SK-N-SH (cell line): ENCODE measurements around the gene NUTF2.

Experiments used
- POLR2AphosphoS5 ChIP-seq: IDR thresholded peaks from 2 replicates; pipeline ENCODE4 v1.6.1; 2012; ENCODE audit warnings: low read depth, low read length
- RAD21 ChIP-seq: IDR thresholded peaks from 2 replicates; pipeline ENCODE4 v1.6.1; 2012; ENCODE audit warnings: mild to moderate bottlenecking, low read length
- TAF1 ChIP-seq: IDR thresholded peaks from 2 replicates; pipeline ENCODE4 v1.6.1; 2012; ENCODE audit warnings: low read depth, mild to moderate bottlenecking, low read length, moderate library complexity, borderline replicate concordance
- TF ChIP-seq, protein P1 (sequence below): fragments of 200-600 bp; sonication (generic); IDR thresholded peaks from 2 replicates; pipeline ENCODE4 v1.6.1; 2017; ENCODE audit warnings: antibody characterized with exemption, mild to moderate bottlenecking, moderate library complexity
- TF ChIP-seq, protein P2 (sequence below): IDR thresholded peaks from 2 replicates; pipeline ENCODE4 v1.6.1; 2012; ENCODE audit warnings: mild to moderate bottlenecking, low read depth, low read length, moderate library complexity

DNA sequence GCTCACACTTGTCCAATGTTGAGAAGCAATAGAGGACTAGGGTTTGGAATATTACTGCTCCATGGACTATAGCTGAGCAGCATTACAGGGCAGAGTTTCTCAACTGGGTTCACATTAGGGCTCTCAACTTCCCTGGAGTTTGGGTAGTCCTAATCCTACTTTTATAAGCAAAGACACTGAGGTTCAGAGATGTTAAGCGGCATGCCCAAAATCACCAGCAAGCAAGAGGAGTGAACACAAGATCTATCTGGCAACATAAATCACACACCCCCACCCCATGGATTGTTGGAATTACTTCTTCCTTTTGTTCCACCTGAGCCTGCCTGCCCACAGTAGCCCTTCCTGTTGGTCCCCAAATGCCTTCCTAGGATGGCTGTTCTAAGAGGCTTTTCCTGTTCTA, 34.8 kb upstream of the NUTF2 start:
- TF ChIP-seq, protein P1, sequence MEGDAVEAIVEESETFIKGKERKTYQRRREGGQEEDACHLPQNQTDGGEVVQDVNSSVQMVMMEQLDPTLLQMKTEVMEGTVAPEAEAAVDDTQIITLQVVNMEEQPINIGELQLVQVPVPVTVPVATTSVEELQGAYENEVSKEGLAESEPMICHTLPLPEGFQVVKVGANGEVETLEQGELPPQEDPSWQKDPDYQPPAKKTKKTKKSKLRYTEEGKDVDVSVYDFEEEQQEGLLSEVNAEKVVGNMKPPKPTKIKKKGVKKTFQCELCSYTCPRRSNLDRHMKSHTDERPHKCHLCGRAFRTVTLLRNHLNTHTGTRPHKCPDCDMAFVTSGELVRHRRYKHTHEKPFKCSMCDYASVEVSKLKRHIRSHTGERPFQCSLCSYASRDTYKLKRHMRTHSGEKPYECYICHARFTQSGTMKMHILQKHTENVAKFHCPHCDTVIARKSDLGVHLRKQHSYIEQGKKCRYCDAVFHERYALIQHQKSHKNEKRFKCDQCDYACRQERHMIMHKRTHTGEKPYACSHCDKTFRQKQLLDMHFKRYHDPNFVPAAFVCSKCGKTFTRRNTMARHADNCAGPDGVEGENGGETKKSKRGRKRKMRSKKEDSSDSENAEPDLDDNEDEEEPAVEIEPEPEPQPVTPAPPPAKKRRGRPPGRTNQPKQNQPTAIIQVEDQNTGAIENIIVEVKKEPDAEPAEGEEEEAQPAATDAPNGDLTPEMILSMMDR = no peak
- TF ChIP-seq RAD21 = no peak
- no peak for TF ChIP-seq TAF1
- TF ChIP-seq, protein P2, sequence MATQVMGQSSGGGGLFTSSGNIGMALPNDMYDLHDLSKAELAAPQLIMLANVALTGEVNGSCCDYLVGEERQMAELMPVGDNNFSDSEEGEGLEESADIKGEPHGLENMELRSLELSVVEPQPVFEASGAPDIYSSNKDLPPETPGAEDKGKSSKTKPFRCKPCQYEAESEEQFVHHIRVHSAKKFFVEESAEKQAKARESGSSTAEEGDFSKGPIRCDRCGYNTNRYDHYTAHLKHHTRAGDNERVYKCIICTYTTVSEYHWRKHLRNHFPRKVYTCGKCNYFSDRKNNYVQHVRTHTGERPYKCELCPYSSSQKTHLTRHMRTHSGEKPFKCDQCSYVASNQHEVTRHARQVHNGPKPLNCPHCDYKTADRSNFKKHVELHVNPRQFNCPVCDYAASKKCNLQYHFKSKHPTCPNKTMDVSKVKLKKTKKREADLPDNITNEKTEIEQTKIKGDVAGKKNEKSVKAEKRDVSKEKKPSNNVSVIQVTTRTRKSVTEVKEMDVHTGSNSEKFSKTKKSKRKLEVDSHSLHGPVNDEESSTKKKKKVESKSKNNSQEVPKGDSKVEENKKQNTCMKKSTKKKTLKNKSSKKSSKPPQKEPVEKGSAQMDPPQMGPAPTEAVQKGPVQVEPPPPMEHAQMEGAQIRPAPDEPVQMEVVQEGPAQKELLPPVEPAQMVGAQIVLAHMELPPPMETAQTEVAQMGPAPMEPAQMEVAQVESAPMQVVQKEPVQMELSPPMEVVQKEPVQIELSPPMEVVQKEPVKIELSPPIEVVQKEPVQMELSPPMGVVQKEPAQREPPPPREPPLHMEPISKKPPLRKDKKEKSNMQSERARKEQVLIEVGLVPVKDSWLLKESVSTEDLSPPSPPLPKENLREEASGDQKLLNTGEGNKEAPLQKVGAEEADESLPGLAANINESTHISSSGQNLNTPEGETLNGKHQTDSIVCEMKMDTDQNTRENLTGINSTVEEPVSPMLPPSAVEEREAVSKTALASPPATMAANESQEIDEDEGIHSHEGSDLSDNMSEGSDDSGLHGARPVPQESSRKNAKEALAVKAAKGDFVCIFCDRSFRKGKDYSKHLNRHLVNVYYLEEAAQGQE = no peak
- no peak for TF ChIP-seq POLR2AphosphoS5
